NCI-H2107 (cell line): ENCODE measurements around the gene IGSF3.

Experiments used
- DNase-seq: peaks from one replicate; lab custom pipeline; 2025; lab: John Stamatoyannopoulos, UW

Gene IGSF3

GRCh38 chr1:116686175-116686574 lies 18.6 kb upstream of the IGSF3 start:
- DNase-seq = no peak

- no peak for DNase-seq
These were observed 17.0 kb upstream of the IGSF3 start for GRCh38 chr1:116684575-116684974.

GRCh38 chr1:116682641-116683221 lies 15.2 kb upstream of the IGSF3 start:
- DNase-seq = no peak

- DNase-seq = no peak
These were observed 13.9 kb upstream of the IGSF3 start for GRCh38 chr1:116681343-116681899.

- DNase-seq = no peak
These were observed 13.2 kb upstream of the IGSF3 start for GRCh38 chr1:116680752-116681151.

GRCh38 chr1:116679828-116680628 lies 12.5 kb upstream of the IGSF3 start:
- no peak for DNase-seq

GRCh38 chr1:116679091-116679827 lies 11.7 kb upstream of the IGSF3 start:
- DNase-seq = no peak

GRCh38 chr1:116678732-116679090 lies 11.2 kb upstream of the IGSF3 start:
- DNase-seq = no peak

GRCh38 chr1:116677474-116678062 lies 10.0 kb upstream of the IGSF3 start:
- no peak for DNase-seq

GRCh38 chr1:116676291-116676690 lies 8.8 kb upstream of the IGSF3 start:
- no peak for DNase-seq

- no peak for DNase-seq
These were observed 7.2 kb upstream of the IGSF3 start for GRCh38 chr1:116674751-116675150.

- no peak for DNase-seq
These were observed 6.5 kb upstream of the IGSF3 start for GRCh38 chr1:116674011-116674531.

- no peak for DNase-seq
These were observed 4.4 kb upstream of the IGSF3 start for GRCh38 chr1:116671912-116672311.

GRCh38 chr1:116671072-116671760 lies 3.7 kb upstream of the IGSF3 start:
- no peak for DNase-seq

- DNase-seq = no peak
These were observed 744 bp upstream of the IGSF3 start for GRCh38 chr1:116668277-116668676.

- DNase-seq = no peak
These were observed 407 bp downstream of the IGSF3 start for GRCh38 chr1:116667078-116667574.

- DNase-seq = no peak
These were observed 1.1 kb downstream of the IGSF3 start for GRCh38 chr1:116666187-116667077.

- DNase-seq = no peak
These were observed 2.6 kb downstream of the IGSF3 start for GRCh38 chr1:116664978-116665371.

GRCh38 chr1:116664366-116664977 lies 3.1 kb downstream of the IGSF3 start:
- DNase-seq = no peak

GRCh38 chr1:116663821-116664220 lies 3.7 kb downstream of the IGSF3 start:
- no peak for DNase-seq
